Progenitor cell of endocrine pancreas (in vitro differentiated cells): ENCODE data around the gene TMLHE. TPM values are rescaled to one million over a fixed set of nuclear protein-coding genes. Genes with fewer than 3 reads are reported as not detected.
A peak's percentile ranks its signal among the peaks of the same experiment; 100 is the strongest.

Source experiments
- DNase-seq: peaks from one replicate; pipeline ENCODE4 v3.0.0; 2021; ENCODE audit warnings: low spot score; ENCODE audit not compliant: unreplicated experiment
- H3K27ac Mint-ChIP-seq: 2 replicates; pipeline ENCODE4 v1.8.0; 2021; ENCODE audit warnings: mild to moderate bottlenecking, moderate library complexity, mixed read lengths
- H3K27me3 Mint-ChIP-seq: 2 replicates; pipeline ENCODE4 v1.8.0; 2021; ENCODE audit warnings: mixed read lengths
- H3K36me3 Mint-ChIP-seq: 2 replicates; pipeline ENCODE4 v1.8.0; 2022; ENCODE audit warnings: mixed read lengths; ENCODE audit not compliant: insufficient read depth
- H3K4me1 Mint-ChIP-seq: 2 replicates; pipeline ENCODE4 v1.8.0; 2021; ENCODE audit warnings: low read depth, mixed read lengths
- H3K4me3 Mint-ChIP-seq: 2 replicates; pipeline ENCODE4 v1.8.0; 2021; ENCODE audit warnings: low read depth, mild to moderate bottlenecking, moderate library complexity, mixed read lengths
- H3K9me3 Mint-ChIP-seq: 2 replicates; pipeline ENCODE4 v1.8.0; 2021; ENCODE audit warnings: low read depth, mixed read lengths
- CTCF ChIP-seq: fragments of 200-600 bp; sonication (generic); IDR thresholded peaks from one replicate; pipeline ENCODE4 v1.5.0; 2021; ENCODE audit warnings: antibody characterized with exemption, mild to moderate bottlenecking; ENCODE audit not compliant: unreplicated experiment
- total RNA-seq: library from RNA; stranded (reverse); gene quantifications from 2 replicates; pipeline ENCODE4 v1.2.1, GENCODE V29; 2021

TMLHE gene
- total RNA-seq, 1 donor from 2014 or later = 30.6 TPM

GRCh38 chrX:155611302-155611701, 1.4 kb downstream of the TMLHE start:
- peak overlapping the region; percentile 31 for H3K27ac Mint-ChIP-seq
- H3K4me3 Mint-ChIP-seq = peak overlapping the region; percentile 84
- no peaks in the 10 kb centered on the region for H3K27me3 Mint-ChIP-seq
- peaks cover 2% of the 10 kb centered on the region for H3K4me1 Mint-ChIP-seq
- H3K9me3 Mint-ChIP-seq = peaks cover 34% of the 10 kb centered on the region
- H3K36me3 Mint-ChIP-seq = peaks cover 20% of the 10 kb centered on the region
- no peak for TF ChIP-seq CTCF
- no peak for DNase-seq

- Mint-ChIP-seq H3K27me3 (no peaks in the 10 kb centered on the region), H3K4me1 (no peaks in the 10 kb centered on the region), H3K4me3 (no peak overlapping the region), H3K36me3 (peaks cover 34% of the 10 kb centered on the region), H3K9me3 (peaks cover 42% of the 10 kb centered on the region), H3K27ac (no peak overlapping the region)
- no peak for DNase-seq
- TF ChIP-seq CTCF = no peak
These were observed 19.8 kb downstream of the TMLHE start for GRCh38 chrX:155592981-155593380.

- H3K27ac Mint-ChIP-seq = no peak overlapping the region
- no peaks in the 10 kb centered on the region for H3K4me1 Mint-ChIP-seq
- peaks cover 45% of the 10 kb centered on the region for H3K9me3 Mint-ChIP-seq
- H3K27me3 Mint-ChIP-seq = no peaks in the 10 kb centered on the region
- H3K36me3 Mint-ChIP-seq = peaks cover 34% of the 10 kb centered on the region
- H3K4me3 Mint-ChIP-seq = no peak overlapping the region
- no peak for DNase-seq
- TF ChIP-seq CTCF = no peak
These were observed 20.4 kb downstream of the TMLHE start for GRCh38 chrX:155592331-155592730.

GRCh38 chrX:155577682-155578081, 35.1 kb downstream of the TMLHE start:
- H3K9me3 Mint-ChIP-seq = peaks cover 37% of the 10 kb centered on the region

GRCh38 chrX:155563099-155563498, 49.7 kb downstream of the TMLHE start:
- Mint-ChIP-seq H3K27ac (no peak overlapping the region), H3K27me3 (no peaks in the 10 kb centered on the region), H3K4me3 (no peak overlapping the region), H3K4me1 (no peaks in the 10 kb centered on the region), H3K36me3 (peaks cover 2% of the 10 kb centered on the region), H3K9me3 (peaks cover 13% of the 10 kb centered on the region)
- no peak for TF ChIP-seq CTCF
- no peak for DNase-seq

More at GRCh38 chrX:155577682-155578081, 35.1 kb downstream of the TMLHE start:
- H3K4me1 Mint-ChIP-seq = no peaks in the 10 kb centered on the region
- H3K27me3 Mint-ChIP-seq = no peaks in the 10 kb centered on the region
- TF ChIP-seq CTCF = no peak
- H3K4me3 Mint-ChIP-seq = no peak overlapping the region
- H3K27ac Mint-ChIP-seq = no peak overlapping the region
- H3K36me3 Mint-ChIP-seq = peaks cover 25% of the 10 kb centered on the region
- DNase-seq = no peak
